HK-2 (cell line): Measurements from ENCODE around the gene CATSPERD.
A peak's percentile ranks its signal among the peaks of the same experiment; 100 is the strongest.

ENCODE experiments used
- DNase-seq: peaks from one replicate; pipeline ENCODE4 v3.0.0-alpha.2; 2018; ENCODE audit not compliant: unreplicated experiment

CATSPERD gene

DNA sequence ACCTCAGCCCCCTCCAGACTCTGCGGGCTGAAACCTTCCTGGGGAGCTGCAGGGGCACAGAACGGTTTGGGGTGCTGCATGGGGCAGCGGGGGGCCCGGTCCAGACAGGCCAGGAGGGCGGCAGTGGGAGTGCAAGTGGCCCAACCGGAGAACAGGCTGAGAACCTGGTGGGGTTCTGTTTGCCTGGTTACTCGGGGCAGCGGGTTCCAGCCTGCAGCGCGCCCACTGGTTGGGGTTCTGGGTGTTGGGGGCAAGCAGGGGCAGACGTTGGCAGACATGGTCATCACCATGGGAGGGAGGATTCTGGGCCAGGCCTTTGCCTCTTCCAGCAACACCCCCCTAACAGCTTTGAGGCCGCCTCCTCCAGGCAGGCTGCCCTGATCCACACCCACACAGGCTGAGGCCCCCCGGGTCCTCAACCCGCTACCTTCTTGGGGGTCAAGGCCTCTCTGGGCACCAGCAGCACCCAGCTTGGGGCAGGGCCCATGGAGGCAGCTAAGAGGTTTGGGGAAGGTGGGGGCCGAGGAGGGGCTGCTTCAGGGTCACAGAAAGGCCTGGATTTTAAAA lies 64.2 kb downstream of the CATSPERD start, which contains the start of gene PRR22:
TSS of gene PRR22 (minus strand) at position 166 of the 567 bp plus-strand sequence. CDS start at position 80, 86 bp downstream.
- no peak for DNase-seq

GRCh38 chr19:5785423-5785822 lies 65.0 kb downstream of the CATSPERD start:
- DNase-seq = no peak

DNA sequence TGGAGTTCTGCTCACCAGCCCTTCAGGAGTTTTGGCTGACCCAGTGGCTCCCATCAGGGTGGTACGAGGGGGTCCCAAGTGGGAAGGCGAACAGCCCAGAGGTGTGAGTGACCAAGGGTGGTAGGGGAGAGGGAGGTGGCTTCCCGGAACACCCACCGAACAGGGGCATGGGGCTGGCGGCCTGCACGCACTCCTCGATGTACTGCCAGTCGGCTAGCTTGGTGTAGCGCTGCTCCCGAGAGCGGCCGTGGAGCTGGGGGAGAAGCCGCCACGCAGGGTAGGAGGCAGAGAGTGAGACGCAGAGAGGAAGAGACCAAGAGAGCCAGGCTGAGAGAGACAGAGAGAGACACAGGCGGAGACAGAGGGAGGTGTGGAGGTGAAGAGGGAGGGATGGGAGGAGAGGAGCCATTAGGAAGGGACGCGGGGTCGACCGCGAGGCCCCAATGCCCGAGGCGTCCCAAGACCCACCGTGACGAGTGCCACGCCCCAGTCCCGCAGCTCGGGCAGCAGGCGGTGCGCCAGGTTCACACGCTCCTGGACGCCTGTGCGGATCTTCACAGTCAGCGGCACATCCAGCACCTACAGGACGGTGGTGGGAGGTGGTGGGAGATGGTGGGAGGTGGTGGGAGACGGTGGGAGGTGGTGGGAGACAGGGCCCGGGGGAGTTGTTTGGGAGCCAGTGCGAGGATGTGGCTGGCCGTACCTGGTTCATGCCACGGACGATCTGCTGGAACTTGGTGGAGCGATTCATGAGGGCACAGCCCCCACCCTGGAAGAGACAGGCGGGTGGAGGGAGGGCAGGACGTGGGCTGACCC lies 66.4 kb downstream of the CATSPERD start:
- DNase-seq = no peak

DNA sequence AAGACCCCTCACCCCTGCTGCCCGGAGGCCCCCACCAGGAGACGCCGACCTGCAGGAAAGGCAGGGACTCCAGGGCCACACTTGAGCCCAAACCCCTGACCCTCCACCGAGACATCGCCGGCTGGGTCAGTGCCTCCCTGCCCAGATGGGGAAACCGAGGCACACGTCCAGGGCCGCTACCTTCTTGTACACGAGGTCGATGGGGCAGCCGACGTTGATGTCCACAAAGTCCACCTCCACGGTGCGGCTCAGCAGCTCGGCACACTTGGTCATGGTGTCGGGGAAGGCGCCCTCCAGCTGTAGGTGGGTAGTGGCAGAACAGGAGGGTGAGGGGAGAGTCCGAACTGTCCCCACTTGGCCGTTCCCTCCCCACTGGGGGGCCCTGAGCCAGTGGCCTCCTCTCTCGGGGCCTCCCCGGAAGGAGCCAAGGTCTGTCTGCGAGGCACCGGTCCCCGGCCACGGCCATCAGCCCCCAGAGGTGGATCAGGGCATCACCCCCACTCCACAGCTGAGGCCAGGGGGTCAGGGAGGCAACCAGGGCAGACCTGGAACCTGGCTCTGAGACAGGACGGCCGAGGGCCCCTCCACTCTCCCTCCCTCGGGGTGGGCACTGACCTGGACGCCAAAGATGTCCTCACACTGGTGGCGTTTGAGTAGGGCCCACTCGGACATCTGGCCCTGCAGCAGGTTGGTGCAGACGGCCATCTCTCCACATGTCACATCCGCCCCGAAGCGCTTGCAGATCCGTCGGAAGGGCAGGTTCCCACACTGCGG lies 67.2 kb downstream of the CATSPERD start:
- DNase-seq = no peak

- DNase-seq = no peak
Measured at GRCh38 chr19:5788422-5788821, 68.0 kb downstream of the CATSPERD start.

DNA sequence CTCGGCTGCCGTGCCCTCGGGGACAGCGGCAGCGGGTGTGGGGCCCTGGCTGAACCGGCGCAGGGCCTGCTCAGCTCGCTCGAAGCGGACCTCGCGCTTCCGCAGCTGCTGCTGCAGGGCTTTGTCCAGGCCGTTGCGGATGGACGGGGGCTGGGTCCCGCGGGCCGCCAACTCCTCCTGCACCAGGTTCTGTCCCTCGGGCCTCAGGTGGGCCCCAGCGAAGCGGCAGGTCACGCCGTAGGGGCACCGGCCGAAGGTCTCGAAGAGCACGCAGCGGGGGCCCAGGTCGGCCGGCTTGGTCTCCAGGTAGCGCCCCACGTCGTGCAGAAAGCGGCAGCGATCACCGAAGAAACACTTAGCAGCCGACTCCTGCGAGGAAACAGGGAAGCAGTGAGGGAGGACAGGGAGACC lies 68.9 kb downstream of the CATSPERD start:
- DNase-seq = no peak

GRCh38 chr19:5789886-5790558 lies 69.6 kb downstream of the CATSPERD start:
- no peak for DNase-seq

- DNase-seq = peak; percentile 95
Measured at GRCh38 chr19:5790559-5791520, 70.4 kb downstream of the CATSPERD start, which contains the start of gene DUS3L. Gene DUS3L (minus strand): TSS chr19:5791163. CDS start chr19:5791141, 22 bp downstream.

DNA sequence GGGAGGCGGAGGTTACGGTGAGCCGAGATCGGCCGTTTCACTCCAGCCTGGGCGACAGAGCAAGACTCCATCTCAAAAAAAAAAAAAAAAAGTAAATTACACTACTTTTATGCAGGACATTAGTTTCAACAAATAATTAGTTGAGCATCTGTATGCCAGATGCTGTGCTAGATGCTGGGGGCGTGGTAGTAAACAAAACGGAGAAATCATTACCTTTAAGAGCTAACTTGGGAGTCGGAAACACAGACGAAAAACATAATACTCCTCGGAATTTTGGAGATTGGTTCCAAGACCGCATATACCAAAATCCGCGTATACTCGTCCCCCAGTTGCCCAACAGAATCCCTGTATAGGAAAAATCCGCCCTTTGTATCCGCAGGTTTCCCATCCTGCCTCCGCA lies 71.8 kb downstream of the CATSPERD start:
- DNase-seq = no peak

DNA sequence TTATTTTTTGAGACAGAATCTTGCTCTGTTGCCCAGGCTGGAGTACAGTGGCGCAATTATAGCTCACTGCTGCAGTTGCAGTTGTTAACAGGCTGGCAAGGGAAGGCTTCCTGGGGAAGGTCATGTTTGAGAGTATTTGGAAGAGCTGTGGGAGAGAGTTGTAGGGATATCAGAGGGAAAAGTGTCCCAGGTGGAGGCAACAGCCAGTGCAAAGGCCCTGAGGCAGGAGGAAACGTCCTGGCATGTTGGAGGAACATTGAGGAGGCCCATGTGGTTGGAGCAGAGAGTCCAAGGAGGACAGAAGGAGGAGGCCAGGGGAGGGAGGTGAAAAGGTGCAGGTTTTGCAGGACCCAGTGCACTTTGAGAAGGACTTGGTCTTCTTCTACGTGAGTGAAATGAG lies 72.8 kb downstream of the CATSPERD start:
- no peak for DNase-seq

GRCh38 chr19:5795382-5795919 lies 75.0 kb downstream of the CATSPERD start:
- no peak for DNase-seq

DNA sequence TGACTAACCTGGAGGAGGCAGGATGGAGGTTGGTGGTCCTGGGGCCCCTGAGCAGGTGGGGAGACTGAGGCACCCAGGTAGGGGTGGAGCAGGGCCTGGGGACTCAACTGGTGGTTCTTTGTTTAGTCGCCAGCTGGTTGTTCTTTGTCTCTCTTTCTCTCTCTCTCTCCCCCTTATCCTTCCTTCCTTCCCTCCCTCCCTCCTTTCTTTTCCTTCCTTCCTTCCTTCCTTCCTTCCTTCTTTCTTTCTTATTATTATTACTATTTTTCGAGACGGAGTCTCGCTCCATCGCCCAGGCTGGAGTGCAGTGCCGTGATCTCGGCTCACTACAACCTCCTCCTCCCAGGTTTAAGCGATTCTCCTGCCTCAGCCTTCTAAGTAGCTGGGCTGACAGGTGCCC lies 77.8 kb downstream of the CATSPERD start:
- no peak for DNase-seq

DNA sequence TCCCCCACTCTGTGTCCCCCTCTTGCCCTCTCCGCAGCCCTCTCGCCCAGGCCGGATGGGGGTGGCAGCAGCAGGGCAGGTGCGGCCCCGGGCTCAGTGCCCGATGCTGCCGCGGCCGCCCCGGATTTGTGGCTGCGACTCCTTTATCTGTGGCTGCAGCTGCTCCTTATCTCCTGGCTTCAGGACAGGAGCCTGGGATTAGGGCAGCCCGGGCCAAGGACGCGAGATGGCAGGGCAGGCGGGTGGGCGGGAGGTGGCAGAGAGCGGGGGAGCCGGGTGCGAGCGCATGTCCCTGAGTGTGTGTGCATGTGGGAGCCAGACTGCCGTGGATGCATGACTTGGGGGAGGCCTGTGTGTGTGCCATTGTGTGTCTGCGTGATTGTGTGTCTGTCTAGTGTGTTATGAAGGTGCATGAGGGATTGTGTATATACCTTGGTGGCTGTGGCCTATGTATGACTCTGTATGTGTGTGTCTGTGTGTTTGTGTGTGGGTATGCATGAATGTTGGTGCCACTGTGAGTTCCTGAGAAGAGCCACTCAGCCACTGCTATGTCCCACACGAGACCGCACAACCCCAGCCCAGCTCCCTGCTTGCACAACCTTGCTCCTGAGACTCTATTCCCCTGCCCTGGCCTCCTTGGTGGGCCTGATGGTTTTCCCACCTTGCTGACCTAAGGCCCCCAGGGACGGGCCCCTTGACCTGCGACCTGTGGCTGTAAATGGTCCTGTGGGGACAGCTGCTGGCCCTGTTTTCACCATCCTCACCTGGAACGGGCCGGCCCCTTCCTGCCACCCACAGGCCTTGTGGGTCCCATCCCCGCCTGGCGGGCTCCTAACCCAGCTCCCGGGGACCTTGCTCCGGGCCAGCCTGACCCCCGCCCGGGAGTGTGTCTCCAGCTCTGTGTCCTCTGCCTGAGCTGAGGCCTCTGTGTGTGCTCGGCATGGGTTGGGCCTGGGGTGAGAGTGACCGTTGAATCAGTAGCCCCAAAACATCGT lies 79.1 kb downstream of the CATSPERD start:
- DNase-seq = no peak

GRCh38 chr19:5800361-5801270 lies 80.2 kb downstream of the CATSPERD start:
- no peak for DNase-seq

DNA sequence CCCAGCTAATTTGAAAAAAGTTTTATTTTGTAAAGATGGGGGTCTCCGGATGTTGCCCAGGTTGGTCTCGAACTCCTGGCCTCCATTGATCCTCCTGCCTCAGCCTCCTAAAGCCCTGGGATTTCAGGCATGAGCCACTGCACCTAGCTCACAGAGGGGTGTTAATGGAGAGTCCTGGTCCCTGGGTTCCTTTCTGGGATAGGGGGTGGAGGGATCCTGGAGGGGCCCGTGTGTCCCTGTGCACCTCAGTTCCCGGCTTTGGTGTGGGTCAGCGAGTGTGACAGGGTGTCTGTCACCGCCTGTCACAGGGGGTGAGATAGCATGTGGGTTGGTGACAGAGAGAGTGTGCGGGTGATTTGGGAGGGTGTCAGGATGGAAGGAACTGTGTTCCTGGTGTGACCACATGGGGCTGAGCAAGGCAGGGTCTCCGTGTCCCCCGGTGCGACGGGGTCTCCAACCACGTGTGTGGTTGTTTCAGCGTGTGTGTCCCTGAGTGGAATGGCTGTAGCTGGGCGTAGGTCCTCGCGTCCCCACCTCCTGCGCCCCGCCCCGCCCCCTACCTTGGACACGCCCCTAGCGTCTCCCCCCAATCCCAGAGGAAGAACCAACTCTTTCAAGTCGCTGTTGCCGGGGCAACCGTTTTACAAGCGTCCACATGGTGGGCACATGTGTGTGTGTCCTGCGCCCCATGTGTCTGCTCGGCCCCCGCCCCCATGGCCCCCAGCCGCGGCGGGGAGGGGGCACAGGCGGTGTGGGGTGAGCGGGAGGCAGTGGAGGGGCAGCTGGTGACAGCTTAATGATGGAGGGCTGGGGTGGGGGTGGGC lies 81.6 kb downstream of the CATSPERD start:
- no peak for DNase-seq

- DNase-seq = no peak
Measured at GRCh38 chr19:5803441-5803751, 83.0 kb downstream of the CATSPERD start.

DNA sequence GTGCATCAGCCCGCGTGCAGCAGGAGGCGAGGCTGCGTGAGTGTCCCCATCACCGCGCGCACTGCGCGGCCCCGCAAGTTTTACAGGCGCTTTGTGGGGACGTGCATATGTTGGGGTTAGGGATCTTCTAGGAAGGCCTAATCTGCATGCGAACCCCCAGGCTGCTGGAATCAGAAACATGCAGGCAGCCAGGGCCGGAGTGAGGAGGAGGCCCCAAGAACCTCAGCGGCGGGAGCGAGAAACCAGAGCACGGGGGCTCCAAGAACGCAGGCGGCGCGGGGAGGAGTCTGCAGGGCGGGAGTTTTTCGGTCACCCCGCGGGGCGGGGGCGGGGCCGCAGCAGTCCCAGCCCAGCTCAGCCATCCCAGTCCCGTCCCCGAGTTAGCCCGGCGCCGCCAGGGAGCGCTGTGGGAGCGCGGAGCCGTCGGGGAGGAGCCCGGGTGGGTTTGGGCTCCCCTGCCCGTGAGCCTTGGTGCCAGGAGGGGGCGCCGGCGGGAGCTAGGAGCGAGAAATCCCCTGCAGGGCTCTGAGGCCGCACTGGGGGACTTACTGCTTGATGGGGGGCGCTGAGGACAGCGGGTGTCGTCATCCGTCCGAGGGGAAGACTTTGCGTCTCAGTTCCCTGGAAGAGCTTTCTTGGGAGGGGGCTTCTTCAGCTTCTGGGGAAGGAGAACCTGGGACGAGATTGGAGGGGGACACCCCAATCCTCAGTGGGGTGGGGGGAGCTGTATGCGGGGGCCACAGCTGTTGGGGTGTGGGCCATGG lies 83.5 kb downstream of the CATSPERD start:
- peak; percentile 97 for DNase-seq
